Activated naive CD8-positive, alpha-beta T cell treated with anti-CD3 and anti-CD28 coated beads, Interleukin-2, amount 50 U/mL, for 16 hours (primary cell): ENCODE measurements around the gene MON1A.

Source experiments
- DNase-seq: peaks from one replicate; pipeline ENCODE4 v3.0.0-alpha.2; 2020; ENCODE audit warnings: low read depth, low spot score

MON1A gene

GRCh38 chr3:49895791-49896190 lies 33.8 kb downstream of the MON1A start:
- DNase-seq, result no peak

GRCh38 chr3:49889296-49889695 lies 40.3 kb downstream of the MON1A start:
- DNase-seq, result no peak

DNA sequence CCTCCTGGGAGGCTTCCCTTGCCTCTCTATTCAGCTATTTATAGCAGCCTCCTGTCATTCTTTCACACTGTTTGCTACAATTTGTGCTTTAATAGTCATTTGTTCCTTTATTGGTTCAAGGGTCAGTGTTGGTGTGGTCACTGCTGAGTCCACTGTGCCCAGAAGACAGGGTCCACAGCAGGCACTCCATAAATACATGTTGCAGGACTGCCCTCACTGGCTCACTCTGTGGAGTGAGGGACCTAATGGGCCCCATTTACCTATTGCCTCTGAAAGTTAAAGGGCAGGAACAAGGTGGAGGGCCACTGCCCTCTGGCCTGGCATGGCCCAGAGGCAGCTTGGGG lies 42.7 kb downstream of the MON1A start:
- DNase-seq, result no peak

- no peak for DNase-seq
Observed at GRCh38 chr3:49883998-49884397, 45.6 kb downstream of the MON1A start.

DNA sequence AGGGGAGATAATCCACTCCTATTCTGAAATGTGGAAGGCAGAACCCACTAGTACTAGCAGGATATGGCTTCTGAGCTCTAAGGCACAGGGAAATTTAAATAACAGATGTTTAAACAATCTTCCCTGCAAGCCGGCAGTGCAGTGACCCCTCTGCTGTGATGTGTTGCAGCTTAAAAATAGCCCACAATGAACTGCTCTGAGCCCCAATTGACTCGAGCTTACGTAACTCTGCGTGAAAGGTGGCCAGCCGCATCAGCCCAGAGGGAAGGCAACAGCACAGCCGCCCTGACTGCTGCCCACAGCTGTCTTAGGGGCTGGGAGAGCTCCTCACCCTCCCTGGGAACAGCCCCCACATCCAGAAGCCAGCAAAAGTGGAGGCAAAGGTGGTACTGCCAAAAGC lies 47.4 kb downstream of the MON1A start:
- no peak for DNase-seq

- DNase-seq, result no peak
Observed at GRCh38 chr3:49880581-49881315, 48.9 kb downstream of the MON1A start.

GRCh38 chr3:49879721-49880120 lies 49.9 kb downstream of the MON1A start:
- DNase-seq, result no peak

DNA sequence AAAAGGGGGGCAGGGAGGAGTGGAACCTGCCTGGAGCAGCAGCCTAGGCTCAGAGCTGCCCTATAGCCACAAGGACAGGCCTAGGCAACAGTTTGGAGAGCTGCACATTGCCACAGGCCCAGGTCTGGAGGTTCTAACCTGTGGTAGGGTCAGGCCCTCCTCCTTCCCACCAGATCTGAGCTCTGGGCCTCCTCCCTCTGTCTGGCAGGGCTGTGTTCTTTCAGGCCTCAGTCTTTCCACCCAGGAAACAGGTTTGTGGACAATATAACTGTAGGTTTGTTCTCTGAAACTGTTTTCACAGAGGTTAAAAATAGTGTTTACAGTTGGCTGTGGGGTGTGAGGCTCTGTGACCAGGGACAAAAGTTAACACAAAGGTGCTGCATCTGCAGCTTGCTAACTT lies 50.9 kb downstream of the MON1A start:
- DNase-seq, result no peak

GRCh38 chr3:49877716-49878115 lies 51.9 kb downstream of the MON1A start:
- no peak for DNase-seq

- no peak for DNase-seq
Observed at GRCh38 chr3:49876567-49876966, 53.0 kb downstream of the MON1A start.

- DNase-seq, result no peak
Observed at GRCh38 chr3:49873623-49874022, 56.0 kb downstream of the MON1A start.

- no peak for DNase-seq
Observed at GRCh38 chr3:49872801-49873281, 56.8 kb downstream of the MON1A start.

GRCh38 chr3:49871531-49872153 lies 58.0 kb downstream of the MON1A start:
- no peak for DNase-seq

GRCh38 chr3:49869525-49870126 lies 60.0 kb downstream of the MON1A start, which contains the start of gene CAMKV:
Gene CAMKV, minus strand, starts transcription at chr3:49869906. Its CDS starts 7,518 bp downstream, at chr3:49862388.
- no peak for DNase-seq

- DNase-seq, result no peak
Observed at GRCh38 chr3:49868862-49869466, 60.6 kb downstream of the MON1A start.

GRCh38 chr3:49867871-49868321 lies 61.7 kb downstream of the MON1A start:
- no peak for DNase-seq

DNA sequence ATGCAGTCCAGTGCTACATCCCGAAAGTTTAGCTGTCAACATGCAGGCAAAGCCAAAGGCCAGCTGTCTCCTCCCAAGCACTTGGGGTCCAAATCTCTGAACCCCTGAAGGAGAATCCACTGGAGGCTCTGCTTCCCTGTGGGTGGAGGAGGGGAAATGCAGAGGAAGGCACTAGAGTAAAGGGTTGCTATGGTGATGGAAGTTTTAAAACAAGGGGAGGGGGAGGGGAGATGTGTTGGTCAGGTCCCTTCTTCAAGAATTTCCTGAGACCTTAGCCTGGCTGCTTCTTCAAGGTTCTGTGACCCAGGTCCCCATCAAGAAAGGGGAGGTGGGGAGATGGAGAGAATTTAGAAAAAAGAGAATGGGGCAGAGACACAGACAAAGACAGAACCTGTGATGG lies 62.2 kb downstream of the MON1A start:
- no peak for DNase-seq

DNA sequence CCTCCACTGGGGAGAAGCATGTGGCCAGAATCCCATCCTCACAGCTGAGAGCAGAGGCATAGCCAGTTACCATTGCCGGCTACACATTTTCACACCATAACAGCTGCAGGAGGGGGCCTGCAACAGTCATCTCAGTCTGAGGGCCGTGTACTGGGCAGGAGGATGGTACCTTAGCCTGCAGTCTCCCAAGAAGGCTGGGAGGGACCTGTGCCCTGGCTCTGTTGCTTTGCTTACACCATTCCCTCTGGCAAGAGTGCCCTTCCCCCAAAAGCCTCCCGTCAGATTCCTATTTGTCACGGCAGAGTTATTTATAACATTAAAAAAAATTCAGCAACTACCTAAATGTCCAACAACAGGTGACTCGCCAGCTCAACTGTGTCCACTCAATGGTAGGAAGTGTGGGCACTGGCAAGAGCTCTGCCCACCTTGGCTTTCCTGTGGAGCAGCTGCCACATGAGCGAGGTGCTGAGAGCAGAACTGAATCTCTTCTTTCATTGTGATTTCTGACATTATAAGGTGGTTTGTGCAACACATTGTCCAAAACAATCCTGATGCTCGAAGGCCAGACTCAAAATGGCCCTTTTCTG lies 64.3 kb downstream of the MON1A start:
- DNase-seq, result no peak

DNA sequence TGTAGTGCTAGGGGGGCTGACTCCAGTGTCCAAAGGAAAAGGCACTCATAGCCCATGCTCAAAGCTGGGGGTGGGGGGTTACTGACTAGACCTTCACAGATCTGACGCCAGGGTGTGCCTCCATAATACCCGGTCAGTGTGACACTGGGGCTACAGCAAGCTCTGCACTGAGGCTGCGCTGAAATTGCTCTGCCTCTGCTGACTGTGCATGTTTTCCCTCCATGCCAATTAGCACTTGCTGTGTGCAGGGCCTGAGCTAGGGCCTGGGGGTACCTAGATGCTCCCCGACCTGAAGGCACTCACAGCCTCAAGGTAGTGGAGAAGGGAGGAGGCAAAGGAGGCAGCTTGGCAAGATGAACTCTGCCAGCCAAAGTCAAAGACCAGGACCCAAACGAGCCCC lies 65.1 kb downstream of the MON1A start:
- no peak for DNase-seq

GRCh38 chr3:49859576-49860305 lies 69.9 kb downstream of the MON1A start:
- DNase-seq, result no peak
